ENCODE data around the gene PPP1R2C. TPM values are rescaled to one million over a fixed set of nuclear protein-coding genes. Genes with fewer than 3 reads are reported as not detected.

PPP1R2C gene
- total RNA-seq, 2 experiments from 2014 or later, result not detected

- no peak overlapping the region for H3K4me3 Mint-ChIP-seq
- CTCF ChIA-PET, result no interaction called here
Measured at GRCh38 chrX:42772874-42773273, 5.1 kb downstream of the PPP1R2C start.

GRCh38 chrX:42771506-42772335 is 6.2 kb downstream of the PPP1R2C start:
- DNase-seq, result no peak
- peaks cover 2% of the 10 kb centered on the region for H3K9me3 Mint-ChIP-seq
- H3K4me3 Mint-ChIP-seq, result no peak overlapping the region
- ChIA-PET POLR2A (no interaction called here), CTCF (no interaction called here)
- H3K4me1 Mint-ChIP-seq, result peaks cover 3% of the 10 kb centered on the region
- no peaks in the 10 kb centered on the region for H3K36me3 Mint-ChIP-seq (ENCODE audit: low read depth)
- H3K27ac Mint-ChIP-seq, result no peak overlapping the region
- no peaks in the 10 kb centered on the region for H3K27me3 Mint-ChIP-seq

More at GRCh38 chrX:42772874-42773273, 5.1 kb downstream of the PPP1R2C start:
- Mint-ChIP-seq H3K9me3 (no peaks in the 10 kb centered on the region), H3K27me3 (no peaks in the 10 kb centered on the region), H3K27ac (no peak overlapping the region), H3K36me3 (ENCODE audit: low read depth) (no peaks in the 10 kb centered on the region), H3K4me1 (peaks cover 3% of the 10 kb centered on the region)
- POLR2A ChIA-PET, result no interaction called here
- no peak for DNase-seq

GRCh38 chrX:42770566-42770965 is 7.4 kb downstream of the PPP1R2C start:
- no peak for DNase-seq
- peaks cover 4% of the 10 kb centered on the region for H3K9me3 Mint-ChIP-seq
- CTCF ChIA-PET, result interaction anchor here (0.6 kb wide), 1 partner anchor 62 kb away, joined by 3 read pairs; no protein-coding TSS in a partner anchor
- POLR2A ChIA-PET, result no interaction called here
- H3K4me3 Mint-ChIP-seq, result no peak overlapping the region
- H3K27me3 Mint-ChIP-seq, result no peaks in the 10 kb centered on the region
- H3K27ac Mint-ChIP-seq, result no peak overlapping the region
- no peaks in the 10 kb centered on the region for H3K36me3 Mint-ChIP-seq (ENCODE audit: low read depth)
- H3K4me1 Mint-ChIP-seq, result no peaks in the 10 kb centered on the region

DNA sequence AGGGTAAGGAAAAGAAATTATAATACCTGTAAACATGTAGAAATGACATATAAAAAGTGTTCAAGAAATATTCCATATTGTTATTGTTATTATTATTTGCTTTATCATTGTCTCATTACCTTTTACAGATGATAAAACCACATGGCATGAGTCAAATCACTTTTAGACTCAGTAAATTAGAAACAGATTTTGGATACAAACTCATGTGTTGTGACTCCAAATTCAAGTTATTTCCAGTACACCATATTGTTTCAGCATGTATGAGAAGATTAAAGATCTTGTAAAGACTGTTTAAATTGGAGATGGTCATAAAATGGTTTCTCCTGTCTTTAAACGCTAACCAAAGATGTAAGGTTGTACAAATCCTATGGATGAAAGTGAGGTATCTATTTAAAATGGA is 18.1 kb downstream of the PPP1R2C start:
- H3K4me1 Mint-ChIP-seq, result no peaks in the 10 kb centered on the region
- DNase-seq, result no peak
- peaks cover 9% of the 10 kb centered on the region for H3K9me3 Mint-ChIP-seq
- H3K27me3 Mint-ChIP-seq, result no peaks in the 10 kb centered on the region
- no peak overlapping the region for H3K4me3 Mint-ChIP-seq
- no peaks in the 10 kb centered on the region for H3K36me3 Mint-ChIP-seq (ENCODE audit: low read depth)
- ChIA-PET POLR2A (no interaction called here), CTCF (interaction anchor here (0.6 kb wide), 1 partner anchor 66 kb away, joined by 3 read pairs; no protein-coding TSS in a partner anchor)
- H3K27ac Mint-ChIP-seq, result no peak overlapping the region

- H3K4me1 Mint-ChIP-seq, result no peaks in the 10 kb centered on the region
- no peaks in the 10 kb centered on the region for H3K27me3 Mint-ChIP-seq
- H3K4me3 Mint-ChIP-seq, result no peak overlapping the region
- ChIA-PET POLR2A (no interaction called here), CTCF (no interaction called here)
- H3K9me3 Mint-ChIP-seq, result no peaks in the 10 kb centered on the region
- H3K36me3 Mint-ChIP-seq (ENCODE audit: low read depth), result no peaks in the 10 kb centered on the region
- no peak overlapping the region for H3K27ac Mint-ChIP-seq
- DNase-seq, result no peak
Measured at GRCh38 chrX:42755815-42756214, 22.1 kb downstream of the PPP1R2C start.

- Mint-ChIP-seq H3K27me3 (no peaks in the 10 kb centered on the region), H3K9me3 (no peaks in the 10 kb centered on the region), H3K4me1 (no peaks in the 10 kb centered on the region), H3K36me3 (ENCODE audit: low read depth) (no peaks in the 10 kb centered on the region), H3K27ac (no peak overlapping the region), H3K4me3 (no peak overlapping the region)
- DNase-seq, result no peak
- ChIA-PET POLR2A (no interaction called here), CTCF (interaction anchor here (0.7 kb wide), 1 partner anchor 1586 kb away, joined by 3 read pairs; no protein-coding TSS in a partner anchor)
Measured at GRCh38 chrX:42754603-42755002, 23.4 kb downstream of the PPP1R2C start.

DNA sequence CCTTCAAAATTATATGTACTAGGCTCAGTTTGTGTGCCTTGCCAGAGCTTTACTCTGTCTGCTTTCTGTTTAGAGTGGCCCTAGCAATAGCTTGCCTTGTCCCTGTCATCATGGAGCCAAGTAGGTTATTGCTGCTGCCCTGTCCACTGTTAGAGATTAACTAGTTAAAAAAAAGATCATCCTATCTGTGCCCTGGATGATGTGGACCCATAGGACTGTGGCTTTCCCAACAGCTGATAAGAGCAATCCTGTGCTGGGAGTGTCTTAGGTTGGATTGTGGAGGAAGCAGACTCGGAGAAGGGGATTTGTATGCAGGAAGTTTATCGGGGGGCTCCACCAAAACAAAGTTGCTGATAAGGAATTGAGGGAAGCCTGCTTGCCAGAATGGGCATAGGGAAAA is 23.8 kb downstream of the PPP1R2C start:
- Mint-ChIP-seq H3K4me1 (no peaks in the 10 kb centered on the region), H3K4me3 (no peak overlapping the region), H3K36me3 (ENCODE audit: low read depth) (no peaks in the 10 kb centered on the region), H3K27ac (no peak overlapping the region), H3K9me3 (no peaks in the 10 kb centered on the region), H3K27me3 (no peaks in the 10 kb centered on the region)
- ChIA-PET CTCF (interaction anchor here (0.7 kb wide), 1 partner anchor 1585 kb away, joined by 3 read pairs; no protein-coding TSS in a partner anchor), POLR2A (no interaction called here)
- no peak for DNase-seq

DNA sequence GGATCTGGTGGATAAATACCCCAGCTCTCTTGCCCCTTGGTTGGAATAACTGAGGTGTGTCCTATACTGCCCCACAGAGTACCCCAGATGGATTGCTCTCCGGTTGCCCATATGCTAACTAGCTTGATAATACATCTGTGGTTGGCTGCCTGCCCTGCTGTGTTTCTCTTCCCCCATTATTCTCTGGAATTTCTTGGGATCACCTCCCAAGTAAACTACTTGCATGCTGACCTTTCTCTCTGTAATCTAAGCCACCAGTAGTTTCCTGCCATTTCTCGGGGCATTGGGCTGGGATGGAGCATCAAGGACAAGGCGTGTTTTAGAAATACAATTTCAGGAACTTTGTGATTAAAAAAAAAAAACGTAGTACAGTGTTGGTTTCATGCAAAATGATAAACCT is 25.2 kb downstream of the PPP1R2C start:
- H3K27me3 Mint-ChIP-seq, result no peaks in the 10 kb centered on the region
- no peaks in the 10 kb centered on the region for H3K4me1 Mint-ChIP-seq
- H3K9me3 Mint-ChIP-seq, result no peaks in the 10 kb centered on the region
- no peak for DNase-seq
- H3K4me3 Mint-ChIP-seq, result no peak overlapping the region
- H3K27ac Mint-ChIP-seq, result no peak overlapping the region
- H3K36me3 Mint-ChIP-seq (ENCODE audit: low read depth), result no peaks in the 10 kb centered on the region
- ChIA-PET POLR2A (no interaction called here), CTCF (interaction anchor here (0.6 kb wide), 1 partner anchor 33 kb away, joined by 3 read pairs; no protein-coding TSS in a partner anchor)

DNA sequence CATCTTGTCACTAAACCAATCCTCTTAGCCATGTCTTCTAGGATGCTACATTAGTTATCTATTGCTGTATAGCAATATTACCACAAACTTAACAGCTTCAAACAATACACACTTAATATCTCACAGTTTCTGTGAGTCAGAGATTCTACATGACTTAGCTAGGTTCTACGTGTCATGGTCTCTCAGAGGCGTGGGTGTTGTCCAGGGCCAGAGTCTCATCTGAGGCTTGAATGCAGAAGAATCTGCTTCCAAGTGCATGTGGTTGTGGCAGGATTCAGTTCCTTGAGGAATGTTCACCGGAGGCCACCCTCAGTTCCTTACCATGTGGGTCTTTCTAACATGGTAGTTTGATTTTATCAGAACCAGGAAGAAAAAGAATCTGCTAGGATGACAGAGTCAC is 26.4 kb downstream of the PPP1R2C start:
- H3K27ac Mint-ChIP-seq, result no peak overlapping the region
- no peaks in the 10 kb centered on the region for H3K4me1 Mint-ChIP-seq
- H3K9me3 Mint-ChIP-seq, result peaks cover 3% of the 10 kb centered on the region
- CTCF ChIA-PET, result no interaction called here
- no peaks in the 10 kb centered on the region for H3K36me3 Mint-ChIP-seq (ENCODE audit: low read depth)
- no peak overlapping the region for H3K4me3 Mint-ChIP-seq
- no peaks in the 10 kb centered on the region for H3K27me3 Mint-ChIP-seq
- POLR2A ChIA-PET, result no interaction called here
- DNase-seq, result no peak

DNA sequence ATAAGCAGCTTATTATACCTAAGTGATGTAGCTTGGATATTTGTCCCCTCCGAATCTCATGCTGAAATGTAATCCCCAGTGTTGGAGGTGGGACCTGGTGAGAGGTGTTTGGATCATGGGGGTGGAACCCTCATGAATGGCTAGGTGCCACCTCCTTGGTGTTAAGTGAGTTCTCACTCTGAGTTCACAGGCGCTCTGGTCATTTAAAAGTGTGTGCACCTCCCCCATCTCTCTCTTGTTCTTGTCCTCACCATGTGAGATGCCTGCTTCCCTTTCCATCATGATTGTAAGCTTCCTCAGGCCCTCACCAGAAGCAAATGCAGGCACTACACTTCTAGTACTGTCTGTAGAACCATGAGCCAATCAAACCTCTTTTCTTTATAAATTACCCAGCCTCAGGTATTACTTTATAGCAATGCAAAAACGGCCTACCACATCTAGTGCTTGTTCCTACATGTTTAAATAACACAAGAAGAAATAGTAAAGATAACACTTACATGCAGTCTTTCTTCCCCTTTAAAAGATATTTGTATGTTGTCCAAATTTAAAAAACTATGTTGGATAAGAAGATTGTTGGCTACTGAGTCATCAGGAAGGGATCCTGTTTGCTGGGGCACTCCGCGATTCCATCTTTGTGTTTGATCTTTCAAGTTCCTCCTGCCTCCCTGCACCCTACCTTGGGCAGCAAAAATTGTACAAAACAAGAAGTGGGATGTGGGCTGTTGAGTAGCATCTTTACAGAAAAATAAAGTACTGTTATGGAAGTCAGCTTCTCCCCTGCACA is 29.7 kb downstream of the PPP1R2C start:
- no peaks in the 10 kb centered on the region for H3K27me3 Mint-ChIP-seq
- H3K9me3 Mint-ChIP-seq, result peaks cover 3% of the 10 kb centered on the region
- DNase-seq, result no peak
- H3K4me1 Mint-ChIP-seq, result no peaks in the 10 kb centered on the region
- ChIA-PET POLR2A (no interaction called here), CTCF (no interaction called here)
- H3K27ac Mint-ChIP-seq, result no peak overlapping the region
- no peaks in the 10 kb centered on the region for H3K36me3 Mint-ChIP-seq (ENCODE audit: low read depth)
- no peak overlapping the region for H3K4me3 Mint-ChIP-seq

DNA sequence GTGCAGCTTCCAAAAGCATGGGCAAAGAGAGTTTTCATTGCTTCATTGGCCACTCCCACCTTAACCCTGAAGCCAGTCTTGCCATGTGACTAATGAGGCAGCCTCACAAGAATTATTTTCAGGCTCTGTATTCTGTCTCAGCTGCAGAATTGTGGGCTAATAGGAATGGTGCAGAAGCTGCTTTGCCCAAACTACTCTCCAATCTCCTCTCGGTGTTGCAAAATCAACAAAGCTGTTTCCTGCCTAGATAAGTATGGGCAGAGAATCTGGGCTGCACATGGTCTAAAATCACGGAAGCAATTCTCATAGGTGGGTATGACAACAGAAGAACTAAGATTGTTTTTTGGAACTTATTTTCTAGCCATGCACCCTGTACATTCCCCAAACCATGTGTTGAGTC is 31.4 kb downstream of the PPP1R2C start:
- no peaks in the 10 kb centered on the region for H3K27me3 Mint-ChIP-seq
- ChIA-PET CTCF (interaction anchor here (0.5 kb wide), 1 partner anchor 57 kb away, joined by 3 read pairs; no protein-coding TSS in a partner anchor), POLR2A (no interaction called here)
- no peak overlapping the region for H3K4me3 Mint-ChIP-seq
- H3K4me1 Mint-ChIP-seq, result no peaks in the 10 kb centered on the region
- H3K36me3 Mint-ChIP-seq (ENCODE audit: low read depth), result no peaks in the 10 kb centered on the region
- no peak for DNase-seq
- peaks cover 3% of the 10 kb centered on the region for H3K9me3 Mint-ChIP-seq
- no peak overlapping the region for H3K27ac Mint-ChIP-seq

DNA sequence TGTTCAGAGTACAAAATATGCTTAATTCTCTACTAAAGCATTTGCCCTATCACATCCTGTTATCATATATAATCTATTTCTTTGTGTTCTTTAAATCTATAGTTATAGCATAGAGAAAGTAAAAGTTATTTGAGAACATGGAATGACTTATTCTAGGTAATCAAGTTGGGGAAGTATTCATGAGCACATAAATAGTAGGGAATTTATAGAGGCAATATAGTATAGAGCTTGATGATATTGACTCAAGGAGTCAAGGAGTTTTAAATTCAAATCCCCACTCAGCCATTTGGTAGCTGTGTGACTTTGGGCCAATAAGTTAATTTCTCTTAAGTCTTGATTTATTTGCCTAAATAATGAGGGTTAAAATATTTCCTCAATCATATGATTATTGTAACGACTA is 37.5 kb downstream of the PPP1R2C start:
- H3K9me3 Mint-ChIP-seq, result no peaks in the 10 kb centered on the region
- no peak overlapping the region for H3K4me3 Mint-ChIP-seq
- DNase-seq, result no peak
- H3K27ac Mint-ChIP-seq, result no peak overlapping the region
- CTCF ChIA-PET, result no interaction called here
- POLR2A ChIA-PET, result no interaction called here
- no peaks in the 10 kb centered on the region for H3K27me3 Mint-ChIP-seq
- no peaks in the 10 kb centered on the region for H3K4me1 Mint-ChIP-seq
- no peaks in the 10 kb centered on the region for H3K36me3 Mint-ChIP-seq (ENCODE audit: low read depth)

GRCh38 chrX:42739741-42740140 is 38.2 kb downstream of the PPP1R2C start:
- H3K4me1 Mint-ChIP-seq, result no peaks in the 10 kb centered on the region
- CTCF ChIA-PET, result no interaction called here
- no peak for DNase-seq
- no peak overlapping the region for H3K27ac Mint-ChIP-seq
- H3K36me3 Mint-ChIP-seq (ENCODE audit: low read depth), result no peaks in the 10 kb centered on the region
- POLR2A ChIA-PET, result no interaction called here
- H3K4me3 Mint-ChIP-seq, result no peak overlapping the region
- H3K27me3 Mint-ChIP-seq, result no peaks in the 10 kb centered on the region
- H3K9me3 Mint-ChIP-seq, result no peaks in the 10 kb centered on the region

Data from activated CD4-positive, alpha-beta T cell treated with anti-CD3 and anti-CD28 coated beads, Interleukin-2, amount 10 ng/mL, durations not matched to agents 7 days and 5 days (primary cell).